SK-MEL-5 (cell line): Measurements from ENCODE around the gene TMEM217. TPM values are rescaled to one million over a fixed set of nuclear protein-coding genes. Genes with fewer than 3 reads are reported as not detected.
"Not testable (repeated sequence)": the region's sequence is repeated elsewhere in the genome, so short reads cannot be mapped to it uniquely, and the experiment has no call there.

ENCODE experiments used
- DNase-seq: peaks from one replicate; pipeline ENCODE4 v3.0.0-alpha.2; 2016; ENCODE audit warnings: low read depth, low spot score
- in situ Hi-C: cut with HindIII; loops from 2 replicates; pipeline ENCODE4 v1.10.0; 2016; ENCODE audit warnings: low sequenced_read_pairs, high pct_unique_total_duplicates, low pct_unique_long_range_greater_than_20kb
- total RNA-seq: library from RNA; depleted of rRNA; stranded (reverse); fragments of >200 nt; shearing (Covaris generic); gene quantifications from 2 replicates; pipeline ENCODE4 v1.2.3, GENCODE V29; 2014

The TMEM217 gene
- total RNA-seq, 1 experiment from 2014 or later, result 0.11 TPM

DNA sequence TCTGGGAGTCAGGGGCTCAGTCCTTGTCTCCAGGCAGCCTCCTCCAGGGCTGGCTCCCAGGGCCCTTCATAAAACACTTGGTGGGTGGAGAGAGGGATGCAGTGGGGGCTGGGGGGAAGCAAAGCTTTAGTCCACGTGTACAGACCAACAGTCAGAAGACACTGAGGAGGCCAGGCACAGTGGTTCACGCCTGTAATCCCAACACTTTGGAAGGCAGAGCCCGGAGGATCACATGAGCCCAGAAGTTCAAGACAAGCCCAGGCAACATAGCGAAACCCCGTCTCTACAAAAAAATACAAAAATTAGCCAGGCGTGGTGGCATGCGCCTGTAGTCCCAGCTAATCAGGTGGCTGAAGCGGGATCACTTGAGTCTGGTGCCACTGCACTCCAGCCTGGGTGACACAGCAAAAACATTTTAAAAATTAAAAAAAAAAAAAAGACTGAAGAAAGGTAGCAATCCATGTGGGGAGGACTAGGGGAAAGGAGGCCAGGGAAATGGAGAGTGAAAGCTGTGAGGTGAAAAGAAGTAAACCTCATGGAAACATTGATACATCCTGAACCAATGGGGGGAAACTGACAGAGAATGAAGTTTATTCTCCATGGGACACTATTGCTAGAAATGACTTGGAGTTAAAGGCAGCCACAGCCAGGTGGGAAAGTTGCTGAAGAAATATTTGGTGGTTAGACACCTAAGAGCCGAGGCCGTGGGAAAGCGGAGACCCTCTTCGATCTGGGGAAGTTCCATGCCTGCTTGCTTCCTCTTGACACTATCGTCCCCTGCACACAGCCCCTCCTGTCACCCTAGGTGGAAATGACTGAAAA, 52.6 kb downstream of the TMEM217 start:
- in situ Hi-C loops, result no loop called here
- no peak for DNase-seq

DNA sequence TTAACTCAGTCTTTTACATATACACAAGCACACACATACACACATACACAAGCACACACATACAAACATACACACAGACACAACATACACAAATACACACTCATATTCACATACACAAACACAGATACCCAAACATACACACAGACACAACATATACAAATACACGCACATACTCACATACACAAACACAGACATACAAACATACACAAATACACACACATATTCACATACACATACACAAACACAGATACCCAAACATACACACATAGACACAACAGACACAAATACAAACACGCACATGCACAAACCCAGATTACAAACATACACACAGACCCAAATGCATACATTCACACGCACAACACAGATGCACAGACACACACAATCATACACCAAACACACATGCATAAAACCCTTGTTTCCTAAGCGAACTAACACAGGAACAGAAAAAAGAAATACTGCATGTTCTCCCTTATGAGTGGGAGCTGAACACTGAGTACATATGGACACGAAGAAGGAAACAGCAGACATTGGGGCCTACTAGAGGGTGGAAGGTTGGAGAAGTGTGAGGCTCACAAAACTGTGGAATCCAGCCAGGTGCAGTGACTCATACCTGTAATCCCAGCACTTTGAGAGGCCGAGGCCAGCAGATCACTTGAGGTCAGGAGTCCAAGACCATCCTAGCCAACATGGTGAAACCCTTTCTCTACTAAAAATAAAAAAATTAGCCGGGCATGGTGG, 53.8 kb downstream of the TMEM217 start:
- in situ Hi-C loops, result no loop called here
- no peak for DNase-seq

DNA sequence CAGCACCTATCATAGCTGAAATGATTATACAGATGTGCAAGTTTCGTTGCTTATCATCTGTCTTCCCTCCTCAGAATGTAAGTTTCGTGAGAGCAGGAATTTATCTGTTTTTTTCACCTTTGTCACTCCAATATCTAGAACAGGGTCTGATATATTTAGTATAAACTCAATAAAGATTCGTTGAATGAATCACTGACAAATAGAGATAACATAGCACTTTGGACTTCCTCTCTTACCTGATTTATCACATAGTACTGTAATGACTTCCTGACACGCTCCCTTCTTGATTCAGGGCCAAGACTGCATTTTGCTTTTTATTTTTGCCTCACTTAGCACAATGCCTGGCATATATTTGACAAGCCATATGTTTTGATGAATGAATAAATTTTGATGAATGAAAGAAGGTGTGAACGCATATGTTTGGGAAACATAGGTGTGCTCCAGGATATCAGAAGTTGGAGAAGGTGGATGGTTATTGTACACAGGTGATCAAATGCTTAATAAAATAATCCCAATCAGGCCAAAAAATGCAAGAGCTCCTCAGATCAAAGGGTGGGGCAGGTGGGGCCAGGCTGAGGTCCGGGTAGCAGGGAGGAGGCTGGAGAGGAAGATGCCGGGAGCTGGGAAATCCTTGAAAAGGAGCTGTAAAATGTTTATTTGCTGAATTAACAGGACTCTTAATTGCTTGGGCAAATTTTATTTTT, 55.0 kb downstream of the TMEM217 start:
- in situ Hi-C loops, result no loop called here
- DNase-seq, result no peak

DNA sequence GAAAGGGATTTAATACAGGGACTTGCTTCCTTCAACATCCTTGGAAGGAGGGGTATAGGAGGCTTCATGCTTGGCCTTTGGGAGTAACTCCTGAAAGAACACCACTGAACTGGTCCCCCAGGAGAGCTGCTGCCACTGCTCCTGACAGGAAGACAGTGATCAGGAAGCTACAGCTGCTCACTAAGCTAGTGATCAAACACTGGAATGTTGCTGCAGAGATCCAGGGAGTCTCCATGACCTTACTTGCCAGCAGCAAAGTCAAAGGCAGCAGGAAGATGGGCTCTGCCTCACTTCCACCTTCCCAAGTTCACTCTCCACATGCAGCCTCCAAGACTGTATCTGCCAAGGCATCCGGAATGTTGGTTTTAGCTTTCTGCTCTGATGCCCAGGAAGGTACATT, 56.2 kb downstream of the TMEM217 start:
- in situ Hi-C loops, result no loop called here
- no peak for DNase-seq

DNA sequence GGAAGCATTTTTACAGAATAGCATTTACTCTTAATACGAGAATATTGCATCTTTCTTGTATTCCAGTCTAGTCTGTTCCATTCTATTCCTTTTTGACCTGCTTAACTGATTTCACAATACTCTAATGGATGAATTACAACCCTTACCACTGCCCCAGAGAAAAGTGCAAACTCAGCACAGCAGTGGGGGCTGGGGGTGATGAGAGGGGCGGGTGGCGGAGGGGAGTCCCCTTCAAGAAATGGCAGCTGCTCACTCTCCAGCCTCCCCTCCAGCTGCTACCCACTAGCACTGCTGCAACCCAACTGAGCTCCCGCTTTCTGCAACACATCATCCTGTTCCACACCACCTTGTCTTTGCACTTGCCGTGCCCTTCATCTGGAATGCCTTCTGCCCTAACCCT, 57.9 kb downstream of the TMEM217 start:
- in situ Hi-C loops, result no loop called here
- DNase-seq, result no peak

DNA sequence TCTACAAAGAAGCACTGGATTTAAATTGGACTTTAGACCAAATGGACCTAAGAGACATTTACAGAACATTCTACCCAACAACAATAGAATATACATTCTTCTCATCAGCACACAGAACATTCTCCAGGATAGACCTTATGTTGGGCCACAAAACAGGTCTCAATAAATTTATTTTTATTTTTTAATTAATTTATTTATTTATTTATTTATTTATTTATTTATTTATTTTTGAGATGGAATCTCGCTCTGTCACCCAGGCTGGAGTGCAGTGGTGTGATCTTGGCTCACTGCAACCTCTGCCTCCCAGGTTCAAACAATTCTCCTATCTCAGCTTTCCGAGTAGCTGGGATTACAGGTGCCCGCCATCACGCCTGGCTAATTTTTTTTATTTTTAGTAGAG, 61.5 kb downstream of the TMEM217 start:
- in situ Hi-C loops, DNase-seq: not testable (repeated sequence)

DNA sequence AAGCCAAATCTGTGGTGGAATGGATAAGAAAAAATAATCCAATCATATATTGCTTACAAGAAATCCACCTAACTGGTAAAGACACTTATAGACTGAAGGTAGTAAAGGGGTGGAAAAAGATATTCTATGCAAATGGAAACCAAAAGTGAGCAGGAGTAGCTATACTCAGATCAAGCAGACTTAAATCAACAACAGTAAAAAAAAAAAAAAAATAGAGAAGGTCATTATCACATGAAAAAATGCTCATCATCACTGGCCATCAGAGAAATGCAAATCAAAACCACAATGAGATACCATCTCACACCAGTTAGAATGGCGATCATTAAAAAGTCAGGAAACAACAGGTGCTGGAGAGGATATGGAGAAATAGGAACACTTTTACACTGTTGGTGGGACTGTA, 63.1 kb downstream of the TMEM217 start:
- DNase-seq, in situ Hi-C loops: not testable (repeated sequence)

DNA sequence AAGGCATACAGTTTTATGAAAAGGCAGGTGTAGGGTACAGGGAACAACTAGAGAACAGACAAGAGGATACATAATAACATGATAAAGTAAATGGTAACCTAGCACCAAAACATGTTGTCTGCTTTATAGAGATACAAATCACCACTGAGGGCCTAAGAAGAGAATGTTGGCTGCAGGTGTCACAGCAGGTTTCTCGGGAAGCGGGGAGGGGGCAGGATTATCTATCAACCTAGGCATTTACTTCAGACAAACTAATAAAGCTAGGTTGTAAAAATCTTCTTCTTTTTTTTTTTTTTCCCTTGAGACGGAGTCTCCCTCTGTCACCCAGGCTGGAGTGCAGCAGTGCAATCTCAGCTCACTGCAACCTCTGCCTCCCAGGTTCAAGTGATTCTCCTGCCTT, 65.3 kb downstream of the TMEM217 start:
- no peak for DNase-seq

DNA sequence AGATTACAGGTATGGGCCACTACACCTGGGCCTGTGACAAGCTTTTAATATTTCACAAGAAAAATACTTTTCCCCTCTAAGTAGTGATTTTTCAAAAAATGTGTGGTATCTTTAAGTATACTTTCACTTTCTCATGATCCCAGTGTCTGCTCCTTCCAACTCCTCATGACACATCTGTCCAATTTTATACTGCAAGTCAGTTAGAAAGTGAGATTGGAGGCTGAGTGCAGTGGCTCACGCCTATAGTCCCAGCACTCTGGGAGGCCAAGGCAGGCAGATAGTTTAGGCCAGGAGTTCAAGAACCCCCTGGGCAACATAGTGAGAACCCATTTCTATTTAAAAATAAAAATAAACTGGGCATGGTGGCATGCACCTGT, 67.8 kb downstream of the TMEM217 start:
- no peak for DNase-seq
- in situ Hi-C loops, result no loop called here

More for the DNA sequence above, 65.3 kb downstream of the TMEM217 start:
- in situ Hi-C loops, result no loop called here

DNA sequence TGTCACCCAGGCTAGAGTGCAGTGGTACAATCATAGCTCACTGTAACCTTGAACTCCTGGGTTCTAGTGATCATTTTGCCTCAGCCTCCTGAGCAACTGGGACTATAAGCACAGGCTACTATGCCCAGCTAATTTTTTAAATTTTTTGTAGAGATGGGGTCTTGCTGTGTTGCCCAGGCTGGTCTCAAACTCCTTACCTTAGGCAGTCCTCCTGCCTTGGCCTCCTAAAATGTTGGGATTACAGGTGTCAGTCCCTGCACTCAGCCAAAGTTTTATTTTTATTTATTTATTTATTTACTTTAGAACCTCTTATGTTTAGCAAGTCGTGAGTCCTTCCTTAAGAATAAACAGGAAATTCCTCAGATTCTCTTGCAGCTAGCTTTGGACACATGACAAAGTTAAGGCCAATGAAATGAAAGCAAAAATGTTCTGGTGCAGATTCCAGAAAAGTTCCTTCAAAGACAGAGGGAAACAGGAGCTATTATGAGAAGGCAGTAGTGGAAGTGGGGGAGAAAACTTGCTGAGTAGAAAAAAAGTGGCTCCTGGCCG, 68.9 kb downstream of the TMEM217 start:
- in situ Hi-C loops, result no loop called here
- no peak for DNase-seq

DNA sequence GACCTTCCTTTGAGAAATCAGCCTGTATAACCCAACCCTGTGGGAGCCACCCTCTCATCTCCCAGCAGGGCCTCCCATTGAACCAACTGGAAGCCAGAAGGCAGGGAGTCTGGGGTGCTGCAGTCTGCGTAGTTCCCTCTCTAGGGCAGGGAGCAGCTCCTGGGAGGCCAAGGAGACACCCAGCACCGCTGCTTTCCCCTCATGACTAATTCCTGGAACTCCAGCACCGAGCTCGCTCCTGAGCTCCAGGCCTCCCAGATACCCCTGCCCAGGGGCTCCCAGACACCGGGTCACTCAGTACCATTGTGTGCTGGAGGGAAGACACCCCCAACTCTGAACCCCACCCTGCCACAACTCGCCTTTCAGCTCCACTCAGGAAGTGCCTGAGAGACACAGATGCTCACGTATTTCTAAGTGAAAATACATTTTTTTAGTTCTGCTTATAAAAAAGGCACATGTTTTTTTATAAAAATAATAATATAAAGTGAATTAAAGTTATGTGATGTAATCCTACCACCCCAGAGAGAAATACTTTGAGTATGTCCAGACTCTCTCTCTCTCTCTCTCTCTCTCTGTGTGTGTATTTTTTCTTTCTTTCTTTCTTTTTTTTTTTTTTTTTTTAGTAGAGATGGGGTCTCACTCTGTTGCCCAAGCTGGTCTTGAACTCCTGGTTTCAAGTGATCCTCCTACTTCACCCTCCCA, 70.5 kb downstream of the TMEM217 start:
- DNase-seq, result no peak
- in situ Hi-C loops, result no loop called here

DNA sequence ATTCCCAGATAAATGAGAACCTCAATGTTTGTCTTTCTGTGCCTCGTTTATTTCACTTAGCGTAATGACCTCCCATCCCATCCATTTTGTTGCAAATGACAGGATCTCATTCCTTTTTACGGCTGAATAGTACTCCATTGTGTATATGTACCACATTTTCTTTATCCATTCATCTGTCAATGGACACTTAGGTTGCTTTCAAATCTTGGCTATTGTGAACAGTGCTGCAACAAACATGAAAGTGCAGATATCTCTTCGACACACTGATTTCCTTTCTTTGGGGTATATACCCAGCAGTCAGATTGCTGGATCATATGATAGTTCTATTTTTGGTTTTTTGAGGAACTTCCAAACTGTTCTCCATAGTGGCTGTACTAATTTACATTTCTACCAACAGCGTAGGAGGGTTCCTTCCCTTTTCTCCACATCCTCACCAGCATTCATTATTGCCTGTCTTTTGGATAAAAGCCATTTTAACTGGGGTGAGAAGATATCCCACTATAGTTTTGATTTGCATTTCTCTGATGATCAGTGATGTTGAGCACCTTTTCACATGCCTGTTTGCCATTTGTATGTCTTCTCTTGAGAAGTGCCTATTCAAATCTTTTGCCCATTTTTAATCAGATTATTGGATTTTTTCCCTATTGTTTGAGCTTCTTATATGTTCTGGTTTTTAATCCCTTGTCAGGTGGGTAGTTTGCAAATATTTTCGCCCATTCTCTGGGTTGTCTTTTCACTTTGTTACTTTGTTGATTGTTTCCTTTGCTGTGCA, 71.8 kb downstream of the TMEM217 start:
- in situ Hi-C loops, DNase-seq: not testable (repeated sequence)

DNA sequence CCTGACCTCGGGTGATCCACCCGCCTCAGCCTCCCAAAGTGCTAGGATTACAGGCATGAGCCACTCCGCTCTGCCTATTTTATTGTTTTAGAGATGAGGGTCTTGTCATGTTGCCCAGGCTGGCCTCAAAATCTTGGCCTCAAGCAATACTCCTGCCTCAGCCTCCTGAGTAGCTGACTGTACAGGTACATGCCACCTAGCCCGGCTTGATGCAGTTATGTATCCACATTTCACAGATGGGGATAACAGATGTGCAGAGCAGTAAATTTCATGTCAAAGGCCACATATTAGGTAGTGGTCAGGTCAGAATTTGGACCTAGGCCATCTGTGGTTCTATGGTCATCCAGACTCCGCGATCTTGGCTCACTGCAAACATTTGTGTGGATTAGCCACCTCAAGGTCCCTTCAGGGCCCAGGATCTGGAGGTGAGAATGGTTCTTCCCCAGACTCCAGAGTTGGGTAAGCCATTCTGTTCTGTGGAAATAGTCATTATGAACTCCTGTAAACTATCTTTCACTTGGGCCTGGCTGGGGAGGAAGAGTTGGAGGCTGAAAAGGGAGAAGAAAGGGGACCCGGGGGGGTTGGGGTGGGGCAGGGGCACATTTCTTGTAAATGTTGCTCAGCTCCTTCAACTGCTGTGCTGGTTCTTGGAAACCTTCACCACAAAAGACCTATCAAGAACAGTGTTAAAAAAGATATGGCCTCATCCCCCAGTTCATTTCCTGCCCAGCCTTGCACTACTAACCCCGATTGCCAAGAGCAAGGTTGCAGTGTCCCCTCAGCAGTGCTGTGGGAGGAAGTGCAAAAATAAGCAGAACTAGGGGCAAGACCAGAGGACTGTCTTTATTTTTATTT, 75.0 kb downstream of the TMEM217 start:
- DNase-seq, result no peak
- in situ Hi-C loops, result no loop called here

DNA sequence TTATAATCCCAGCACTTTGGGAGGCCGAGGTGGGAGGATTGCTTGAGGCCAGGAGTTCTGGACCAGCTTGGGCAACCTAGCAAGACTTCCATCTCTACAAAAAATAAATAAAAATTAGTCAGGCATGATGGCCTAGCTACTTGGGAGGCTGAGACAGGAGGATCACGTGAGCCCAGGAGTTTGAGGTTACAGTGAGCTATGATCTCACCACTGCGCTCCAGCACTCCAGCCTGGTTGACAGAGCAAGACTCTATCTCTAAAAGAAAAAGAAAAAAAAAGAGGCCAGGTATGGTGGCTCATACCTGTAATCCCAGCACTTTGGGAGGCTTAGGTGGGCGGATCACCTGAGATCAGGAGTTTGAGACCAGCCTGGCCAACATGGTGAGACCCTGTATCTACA, 77.3 kb downstream of the TMEM217 start:
- in situ Hi-C loops, result not testable (repeated sequence)

DNA sequence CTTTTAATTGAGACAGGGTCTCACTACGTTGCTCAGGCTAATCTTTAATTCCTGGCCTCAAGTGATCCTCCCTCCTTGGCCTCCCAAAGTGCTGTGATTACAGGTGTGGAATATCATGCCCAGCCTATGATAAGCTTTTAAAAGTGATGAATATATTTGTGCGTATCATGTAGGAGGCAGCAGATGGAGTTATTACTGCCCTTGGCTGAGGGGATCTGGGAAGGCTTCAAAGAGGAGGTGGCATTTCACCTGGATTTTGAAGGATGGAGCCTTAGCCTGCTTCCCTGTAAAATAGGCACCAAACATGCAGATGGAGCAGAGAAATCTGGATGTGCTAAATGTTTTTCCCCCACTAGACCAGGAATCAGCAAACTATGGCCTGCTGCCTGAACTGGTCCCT, 77.9 kb downstream of the TMEM217 start:
- no peak for DNase-seq
- in situ Hi-C loops, result no loop called here

More for the DNA sequence above, 77.3 kb downstream of the TMEM217 start:
- not testable (repeated sequence) for DNase-seq

DNA sequence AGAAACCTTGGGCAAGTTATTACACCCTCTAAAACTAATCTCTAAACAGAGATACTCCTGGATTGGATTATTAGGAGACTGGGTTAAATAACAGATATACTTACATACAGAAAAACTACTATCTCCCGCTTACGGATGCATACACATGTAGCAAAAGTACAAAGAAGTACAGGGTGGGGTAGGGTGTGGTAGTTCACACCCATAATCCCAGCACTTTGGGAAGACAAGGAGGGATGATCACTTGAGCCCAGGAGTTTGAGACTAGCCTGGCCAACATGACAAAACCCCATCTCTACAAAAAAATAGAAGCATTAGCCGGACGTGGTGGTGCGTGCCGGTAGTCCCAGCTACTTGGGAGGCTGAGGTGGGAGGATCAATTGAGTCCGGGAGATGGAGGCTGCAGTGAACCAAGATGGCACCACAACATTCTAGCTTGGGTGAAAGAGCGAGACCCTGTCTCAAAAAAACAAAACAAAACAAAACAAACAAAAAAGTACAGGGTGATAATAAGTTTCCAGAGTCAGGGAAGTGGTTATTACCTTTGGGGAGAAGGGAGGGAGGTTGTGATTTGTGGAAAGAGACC, 79.9 kb downstream of the TMEM217 start:
- in situ Hi-C loops, result no loop called here
- no peak for DNase-seq
